H9 (cell line): ENCODE measurements around the gene ANKRD26. TPM values are rescaled to one million over a fixed set of nuclear protein-coding genes. Genes with fewer than 3 reads are reported as not detected.

Experiments
- DNase-seq: peaks from one replicate; pipeline ENCODE4 v3.0.0-alpha.2; 2017
- H2AFZ ChIP-seq: one replicate; pipeline ENCODE4 v1.6.1; 2013; ENCODE audit warnings: mild to moderate bottlenecking, low read length, control low read depth, moderate library complexity
- H2AK5ac ChIP-seq: 2 replicates; pipeline ENCODE4 v1.6.1; 2013; ENCODE audit warnings: low read length, control low read depth, mixed read lengths; ENCODE audit not compliant: insufficient read length
- H2BK120ac ChIP-seq: one replicate; pipeline ENCODE4 v1.6.1; 2013; ENCODE audit warnings: low read depth, mild to moderate bottlenecking, low read length, control low read depth, inconsistent platforms; ENCODE audit not compliant: poor library complexity, severe bottlenecking
- H2BK12ac ChIP-seq: 2 replicates; pipeline ENCODE4 v1.6.1; 2013; ENCODE audit warnings: low read length, control low read depth, mixed read lengths, low read depth; ENCODE audit not compliant: insufficient read length
- H2BK15ac ChIP-seq: 2 replicates; pipeline ENCODE4 v1.6.1; 2013; ENCODE audit warnings: low read depth, low read length, control low read depth
- H2BK20ac ChIP-seq: one replicate; pipeline ENCODE4 v1.6.1; 2013; ENCODE audit warnings: low read depth, mild to moderate bottlenecking, low read length, control low read depth, inconsistent platforms; ENCODE audit not compliant: poor library complexity, severe bottlenecking
- H2BK5ac ChIP-seq: 2 replicates; pipeline ENCODE4 v1.6.1; 2013; ENCODE audit warnings: low read length, control low read depth, mixed read lengths; ENCODE audit not compliant: insufficient read length
- H3K14ac ChIP-seq: 2 replicates; pipeline ENCODE4 v1.6.1; 2013; ENCODE audit warnings: low read length, control low read depth; ENCODE audit not compliant: insufficient read depth
- H3K18ac ChIP-seq: 2 replicates; pipeline ENCODE4 v1.6.1; 2013; ENCODE audit warnings: low read depth, mild to moderate bottlenecking, mixed read lengths, low read length, control low read depth; ENCODE audit not compliant: insufficient read length
- H3K23ac ChIP-seq: 2 replicates; pipeline ENCODE4 v1.6.1; 2013; ENCODE audit warnings: low read length, control low read depth, mixed read lengths, low read depth; ENCODE audit not compliant: insufficient read length
- H3K23me2 ChIP-seq: 2 replicates; pipeline ENCODE4 v1.6.1; 2013; ENCODE audit warnings: low read depth, mild to moderate bottlenecking, mixed read lengths, low read length, control low read depth; ENCODE audit not compliant: insufficient read length, poor library complexity, severe bottlenecking
- H3K27ac ChIP-seq: 2 replicates; pipeline ENCODE4 v1.5.1; 2013; ENCODE audit warnings: low read length, control low read depth, mixed read lengths, low read depth; ENCODE audit not compliant: insufficient read length
- H3K27me3 ChIP-seq: 2 replicates; pipeline ENCODE4 v1.6.1; 2013; ENCODE audit warnings: low read length, control low read depth, inconsistent platforms; ENCODE audit not compliant: insufficient read depth
- H3K4ac ChIP-seq: 2 replicates; pipeline ENCODE4 v1.6.1; 2013; ENCODE audit warnings: low read depth, mild to moderate bottlenecking, control low read depth, inconsistent platforms, low read length, moderate library complexity
- H3K4me1 ChIP-seq: 2 replicates; pipeline ENCODE4 v1.6.1; 2013; ENCODE audit warnings: low read length, control low read depth, inconsistent platforms; ENCODE audit not compliant: insufficient read depth
- H3K4me2 ChIP-seq: 2 replicates; pipeline ENCODE4 v1.6.1; 2013; ENCODE audit warnings: low read length, control low read depth, mixed read lengths; ENCODE audit not compliant: insufficient read length, insufficient read depth
- H3K56ac ChIP-seq: 2 replicates; pipeline ENCODE4 v1.6.1; 2013; ENCODE audit warnings: low read depth, mild to moderate bottlenecking, mixed read lengths, low read length, control low read depth; ENCODE audit not compliant: insufficient read length
- H3K79me1 ChIP-seq: 2 replicates; pipeline ENCODE4 v1.6.1; 2013; ENCODE audit warnings: low read depth, mild to moderate bottlenecking, moderate library complexity, low read length, control low read depth, inconsistent platforms; ENCODE audit not compliant: insufficient read depth, poor library complexity, severe bottlenecking
- H3K79me2 ChIP-seq: 2 replicates; pipeline ENCODE4 v1.6.1; 2013; ENCODE audit warnings: low read length, control low read depth, inconsistent platforms; ENCODE audit not compliant: insufficient read depth
- H3K9ac ChIP-seq: 2 replicates; pipeline ENCODE4 v1.6.1; 2013; ENCODE audit warnings: low read length, control low read depth, mixed read lengths; ENCODE audit not compliant: insufficient read length; ENCODE audit errors: extremely low read depth
- H3K9me3 ChIP-seq: one replicate; pipeline ENCODE4 v1.6.1; 2013; ENCODE audit warnings: low read depth, low read length, inconsistent platforms; ENCODE audit not compliant: control insufficient read depth
- H3T11ph ChIP-seq: one replicate; pipeline ENCODE4 v1.6.1; 2013; ENCODE audit warnings: mild to moderate bottlenecking, low read length, control low read depth, inconsistent platforms
- H4K20me1 ChIP-seq: one replicate; pipeline ENCODE4 v1.6.1; 2013; ENCODE audit not compliant: control insufficient read depth, insufficient read length, insufficient read depth
- H4K5ac ChIP-seq: 2 replicates; pipeline ENCODE4 v1.6.1; 2013; ENCODE audit warnings: low read depth, mild to moderate bottlenecking, mixed read lengths, low read length, control low read depth; ENCODE audit not compliant: insufficient read length
- H4K8ac ChIP-seq: replicated peaks from 2 replicates; pipeline ENCODE4 v1.6.1; 2013; ENCODE audit warnings: low read length, control low read depth, mixed read lengths, low read depth; ENCODE audit not compliant: insufficient read length
- H4K91ac ChIP-seq: 2 replicates; pipeline ENCODE4 v1.6.1; 2013; ENCODE audit warnings: low read depth, mild to moderate bottlenecking, moderate library complexity, mixed read lengths, low read length, control low read depth; ENCODE audit not compliant: insufficient read length
- H3K27ac Mint-ChIP-seq, 3 experiments: 2 replicates in 2 of 3; 3 replicates in 1 of 3; pipeline ENCODE4 v1.8.0; 2020 to 2021; ENCODE audit warnings: mixed read lengths in 3 of 3, mild to moderate bottlenecking in 1 of 3, moderate library complexity in 1 of 3
- H3K27me3 Mint-ChIP-seq: 2 replicates; pipeline ENCODE4 v1.8.0; 2021; ENCODE audit warnings: low read depth, mild to moderate bottlenecking, moderate library complexity, mixed read lengths
- H3K36me3 Mint-ChIP-seq, 3 experiments: 2 replicates in 2 of 3; 3 replicates in 1 of 3; pipeline ENCODE4 v1.8.0; 2020 to 2021; ENCODE audit warnings: low read depth in 3 of 3, mixed read lengths in 3 of 3; ENCODE audit not compliant: insufficient read depth in 1 of 3
- H3K4me1 Mint-ChIP-seq, 2 experiments: 2 replicates each; pipeline ENCODE4 v1.8.0; 2020; ENCODE audit warnings: mixed read lengths in 2 of 2
- H3K4me3 Mint-ChIP-seq, 2 experiments: 2 replicates in 1 of 2; 3 replicates in 1 of 2; pipeline ENCODE4 v1.8.0; 2020 to 2021; ENCODE audit warnings: mild to moderate bottlenecking in 2 of 2, mixed read lengths in 2 of 2, moderate library complexity in 1 of 2
- H3K9me3 Mint-ChIP-seq, 2 experiments: 2 replicates in 1 of 2; 3 replicates in 1 of 2; pipeline ENCODE4 v1.8.0; 2020; ENCODE audit warnings: mild to moderate bottlenecking in 2 of 2, mixed read lengths in 2 of 2, moderate library complexity in 1 of 2
- WGBS: extraction: QIAGEN DNeasy Blood & Tissue Kit; methylation state at CpG from one replicate; pipeline ENCODE4 v1.1.7; 2013; ENCODE audit warnings: missing lambda C conversion rate, low lambda C conversion rate, mixed read lengths; ENCODE audit not compliant: insufficient read length; ENCODE audit errors: extremely low coverage; 5-methylcytosine and 5-hydroxymethylcytosine counted together
- total RNA-seq: library from RNA; stranded (reverse); gene quantifications from 2 replicates; pipeline ENCODE4 v1.2.1, GENCODE V29; 2021
- TF ChIP-seq, protein P1 (sequence below): fragments of 200-600 bp; sonication (generic); conservative IDR thresholded peaks from 3 replicates; pipeline ENCODE4 v1.8.0; 2021; ENCODE audit warnings: antibody characterized with exemption, mild to moderate bottlenecking

The ANKRD26 gene
- total RNA-seq, 1 experiment from 2014 or later: 9.4 TPM

- Histone ChIP-seq H2AFZ (no peak overlapping the region), H4K91ac (no peak overlapping the region), H3K79me1 (no peaks in the 10 kb centered on the region), H3K23me2 (no peaks in the 10 kb centered on the region), H3K18ac (no peak overlapping the region), H3K27ac (no peak overlapping the region), H3K14ac (no peak overlapping the region), H2BK5ac (no peak overlapping the region), H2AK5ac (no peak overlapping the region), H3K27me3 (no peaks in the 10 kb centered on the region), H4K5ac (no peak overlapping the region), H3K9me3 (no peaks in the 10 kb centered on the region), H3T11ph (no peak overlapping the region), H2BK12ac (no peak overlapping the region), H2BK15ac (no peak overlapping the region), H3K4me1 (no peaks in the 10 kb centered on the region), H2BK120ac (no peak overlapping the region), H3K23ac (no peak overlapping the region), H3K4me2 (no peak overlapping the region), H3K79me2 (no peaks in the 10 kb centered on the region), H4K20me1 (no peaks in the 10 kb centered on the region), H4K8ac (no peak overlapping the region), H3K9ac (no peak overlapping the region), H2BK20ac (no peak overlapping the region), H3K56ac (no peak overlapping the region), H3K4ac (no peak overlapping the region)
- no CpG with 5 or more reads among the region's 2 CpGs for WGBS
- H3K9me3 Mint-ChIP-seq: no peaks in the 10 kb centered on the region
- no peak for DNase-seq
- H3K4me3 Mint-ChIP-seq: no peak overlapping the region
- no peaks in the 10 kb centered on the region for H3K27me3 Mint-ChIP-seq
- H3K4me1 Mint-ChIP-seq: no peaks in the 10 kb centered on the region
- no peak overlapping the region for H3K27ac Mint-ChIP-seq
- TF ChIP-seq, protein P1, sequence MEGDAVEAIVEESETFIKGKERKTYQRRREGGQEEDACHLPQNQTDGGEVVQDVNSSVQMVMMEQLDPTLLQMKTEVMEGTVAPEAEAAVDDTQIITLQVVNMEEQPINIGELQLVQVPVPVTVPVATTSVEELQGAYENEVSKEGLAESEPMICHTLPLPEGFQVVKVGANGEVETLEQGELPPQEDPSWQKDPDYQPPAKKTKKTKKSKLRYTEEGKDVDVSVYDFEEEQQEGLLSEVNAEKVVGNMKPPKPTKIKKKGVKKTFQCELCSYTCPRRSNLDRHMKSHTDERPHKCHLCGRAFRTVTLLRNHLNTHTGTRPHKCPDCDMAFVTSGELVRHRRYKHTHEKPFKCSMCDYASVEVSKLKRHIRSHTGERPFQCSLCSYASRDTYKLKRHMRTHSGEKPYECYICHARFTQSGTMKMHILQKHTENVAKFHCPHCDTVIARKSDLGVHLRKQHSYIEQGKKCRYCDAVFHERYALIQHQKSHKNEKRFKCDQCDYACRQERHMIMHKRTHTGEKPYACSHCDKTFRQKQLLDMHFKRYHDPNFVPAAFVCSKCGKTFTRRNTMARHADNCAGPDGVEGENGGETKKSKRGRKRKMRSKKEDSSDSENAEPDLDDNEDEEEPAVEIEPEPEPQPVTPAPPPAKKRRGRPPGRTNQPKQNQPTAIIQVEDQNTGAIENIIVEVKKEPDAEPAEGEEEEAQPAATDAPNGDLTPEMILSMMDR: no peak
- H3K36me3 Mint-ChIP-seq: peaks cover 24 to 43% (median 42%) of the 10 kb centered on the region in 3 experiments; a peak in 6 of 7 replicates
Observed at GRCh38 chr10:27065084-27065483, 35.2 kb downstream of the ANKRD26 start.
